GM20000 (cell line): ENCODE data around the gene NSFL1C.

Experiments used
- DNase-seq: peaks from one replicate; pipeline ENCODE4 v3.0.0; 2012; ENCODE audit warnings: low spot score
- TF ChIP-seq, protein P1 (sequence below): IDR thresholded peaks from 2 replicates; pipeline ENCODE4 v1.5.1; 2012; ENCODE audit warnings: mild to moderate bottlenecking, control low read depth; ENCODE audit errors: extremely low read depth, missing control alignments

The NSFL1C gene

DNA sequence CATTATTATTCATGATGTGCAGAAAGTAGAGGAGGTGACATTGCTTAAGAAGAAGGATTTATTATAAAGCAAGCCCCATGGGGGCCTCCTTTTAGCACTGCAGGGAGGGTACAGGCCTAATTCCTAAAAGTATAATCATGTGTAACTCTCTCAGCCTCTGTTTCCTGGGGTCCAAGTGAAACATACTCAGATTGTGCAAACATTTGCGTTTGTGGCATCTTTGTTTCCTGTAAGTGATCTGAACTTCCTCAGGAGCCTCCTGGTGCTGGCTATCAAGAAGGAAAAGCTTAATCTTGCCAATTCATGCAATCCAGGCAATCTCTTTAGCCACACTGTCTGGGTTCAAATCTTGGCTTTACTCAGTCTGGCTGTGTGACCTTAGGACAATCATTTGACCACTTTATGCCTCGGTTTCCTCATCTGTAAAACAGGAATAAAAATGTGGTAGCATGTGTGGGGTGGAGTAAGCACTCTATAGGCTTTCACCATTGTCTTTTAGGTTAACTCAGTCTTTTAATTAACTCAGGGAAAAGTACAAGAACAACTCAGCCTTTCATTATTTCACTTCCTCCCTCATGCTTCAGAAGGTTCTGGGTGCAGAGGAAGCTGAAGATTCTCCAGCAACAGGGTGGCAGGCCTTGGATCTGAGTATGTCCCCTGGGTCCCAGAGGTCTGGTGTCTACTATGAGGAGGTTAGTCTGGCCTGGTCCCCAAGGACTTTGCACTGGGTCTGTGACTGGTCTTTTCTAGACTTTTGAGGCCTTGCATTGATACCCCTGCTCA, 25.4 kb upstream of the NSFL1C start:
- TF ChIP-seq, protein P1, sequence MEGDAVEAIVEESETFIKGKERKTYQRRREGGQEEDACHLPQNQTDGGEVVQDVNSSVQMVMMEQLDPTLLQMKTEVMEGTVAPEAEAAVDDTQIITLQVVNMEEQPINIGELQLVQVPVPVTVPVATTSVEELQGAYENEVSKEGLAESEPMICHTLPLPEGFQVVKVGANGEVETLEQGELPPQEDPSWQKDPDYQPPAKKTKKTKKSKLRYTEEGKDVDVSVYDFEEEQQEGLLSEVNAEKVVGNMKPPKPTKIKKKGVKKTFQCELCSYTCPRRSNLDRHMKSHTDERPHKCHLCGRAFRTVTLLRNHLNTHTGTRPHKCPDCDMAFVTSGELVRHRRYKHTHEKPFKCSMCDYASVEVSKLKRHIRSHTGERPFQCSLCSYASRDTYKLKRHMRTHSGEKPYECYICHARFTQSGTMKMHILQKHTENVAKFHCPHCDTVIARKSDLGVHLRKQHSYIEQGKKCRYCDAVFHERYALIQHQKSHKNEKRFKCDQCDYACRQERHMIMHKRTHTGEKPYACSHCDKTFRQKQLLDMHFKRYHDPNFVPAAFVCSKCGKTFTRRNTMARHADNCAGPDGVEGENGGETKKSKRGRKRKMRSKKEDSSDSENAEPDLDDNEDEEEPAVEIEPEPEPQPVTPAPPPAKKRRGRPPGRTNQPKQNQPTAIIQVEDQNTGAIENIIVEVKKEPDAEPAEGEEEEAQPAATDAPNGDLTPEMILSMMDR: no peak
- DNase-seq: no peak

DNA sequence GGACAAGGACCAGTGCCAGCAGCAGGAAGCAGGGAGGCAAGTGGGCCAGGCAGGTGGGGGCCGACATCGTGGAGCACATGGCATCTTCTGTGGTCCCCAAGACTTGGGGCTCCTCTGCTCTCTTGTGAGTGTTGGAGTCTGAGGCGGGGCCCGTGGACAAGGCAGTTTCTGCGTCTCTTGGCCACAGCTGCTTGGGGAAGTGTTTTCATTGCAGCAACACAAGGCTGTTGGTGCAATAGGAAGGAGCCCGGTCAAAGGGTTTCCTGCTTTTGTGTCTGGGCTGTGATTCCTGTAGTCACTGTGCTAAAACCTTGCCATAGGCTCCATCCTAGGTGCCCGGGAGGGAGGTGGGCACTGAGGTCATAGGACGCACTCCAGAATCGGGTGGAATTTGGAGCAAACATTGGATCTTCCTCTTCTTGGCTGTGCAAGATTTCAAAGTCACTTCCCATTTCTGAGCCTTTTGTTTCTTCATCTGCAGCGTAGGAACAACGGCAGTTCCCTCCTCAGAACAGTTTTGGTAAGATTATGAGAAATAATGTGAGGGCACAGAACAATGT, 24.7 kb upstream of the NSFL1C start, which contains the start of gene SIRPB2:
TSS of gene SIRPB2 (minus strand) at position 140 of the 560 bp plus-strand sequence. CDS start at position 79, 61 bp downstream.
- DNase-seq: no peak

DNA sequence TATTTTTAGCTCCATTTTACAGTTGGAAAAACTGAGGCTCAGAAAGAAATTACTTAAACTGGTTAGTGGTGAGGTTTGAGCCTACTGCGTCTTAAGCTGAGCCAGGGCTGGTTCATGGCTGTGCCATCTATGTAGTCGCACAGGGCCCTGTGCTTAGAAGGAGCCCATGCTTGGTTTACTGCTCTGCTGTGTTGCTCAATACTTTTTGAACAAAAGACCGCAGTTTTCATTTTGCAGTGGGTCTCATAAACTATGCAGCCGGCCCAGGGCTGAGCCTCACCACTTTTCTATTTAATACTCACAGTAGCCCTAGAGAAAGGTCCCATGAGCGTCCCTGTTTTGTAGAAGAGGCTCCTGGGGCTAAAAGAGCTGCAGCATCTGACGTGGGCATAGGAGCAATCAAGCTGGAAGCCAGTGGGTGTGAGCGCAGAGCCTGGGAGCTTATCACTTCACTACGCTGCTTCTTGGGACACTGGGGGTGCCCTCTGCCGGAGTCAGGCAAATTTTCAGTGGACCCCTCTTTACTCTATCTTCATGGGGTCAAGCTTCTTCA, 24.1 kb upstream of the NSFL1C start:
- DNase-seq: no peak
- TF ChIP-seq, protein P1: no peak

More for the DNA sequence above, 24.7 kb upstream of the NSFL1C start, which contains the start of gene SIRPB2:
- TF ChIP-seq, protein P1: no peak

DNA sequence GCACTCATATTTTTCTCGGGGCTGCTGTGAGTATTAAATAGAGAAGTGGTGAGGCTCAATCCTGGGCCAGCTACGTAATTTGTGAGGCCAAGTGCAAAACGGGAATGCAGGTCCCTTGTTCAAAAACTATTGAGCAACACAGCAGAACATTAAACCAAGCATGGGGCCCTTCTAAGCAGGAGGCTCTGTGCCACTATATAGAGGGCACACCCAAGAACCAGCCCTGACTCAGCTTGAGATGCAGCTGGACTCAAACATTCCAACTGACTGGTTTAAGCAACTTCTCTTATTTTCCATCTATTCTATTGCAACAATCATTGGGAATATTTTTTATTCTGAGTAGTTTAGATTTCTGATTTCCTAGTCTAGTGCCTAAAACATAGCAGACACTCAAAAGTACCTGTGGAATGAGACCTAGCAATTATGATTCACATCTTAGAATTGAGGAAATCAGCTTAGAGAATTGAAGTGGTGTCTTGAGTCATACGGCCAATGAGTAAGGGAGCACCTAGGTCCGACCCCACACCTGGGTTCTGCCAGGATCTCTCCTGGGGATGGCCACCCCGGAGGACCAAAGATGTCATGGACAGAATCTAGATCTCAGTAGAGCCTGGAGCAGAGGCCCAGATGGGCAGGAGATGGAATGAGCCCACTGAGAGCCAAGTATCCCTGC, 23.3 kb upstream of the NSFL1C start:
- TF ChIP-seq, protein P1: no peak
- no peak for DNase-seq

DNA sequence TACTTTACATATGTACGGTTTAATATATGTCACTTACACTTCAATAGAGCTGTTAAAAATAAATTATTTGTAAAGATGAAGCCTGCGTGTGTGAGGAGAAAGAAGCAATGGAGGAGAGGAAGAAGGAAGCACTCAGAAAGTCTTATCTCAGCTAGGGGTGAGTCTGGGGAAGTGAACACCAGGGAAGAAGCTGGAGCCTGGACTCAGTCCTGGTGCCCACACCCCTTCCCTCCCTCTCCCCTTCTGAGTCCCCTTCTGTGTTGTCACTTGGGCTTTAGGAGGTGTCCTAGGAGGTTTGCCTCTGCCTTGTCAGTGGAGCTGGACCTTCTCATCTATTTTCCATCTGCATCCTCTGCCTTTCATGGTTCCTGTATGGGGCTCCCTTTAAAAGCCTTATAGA, 22.7 kb upstream of the NSFL1C start:
- no peak for DNase-seq
- TF ChIP-seq, protein P1: no peak

DNA sequence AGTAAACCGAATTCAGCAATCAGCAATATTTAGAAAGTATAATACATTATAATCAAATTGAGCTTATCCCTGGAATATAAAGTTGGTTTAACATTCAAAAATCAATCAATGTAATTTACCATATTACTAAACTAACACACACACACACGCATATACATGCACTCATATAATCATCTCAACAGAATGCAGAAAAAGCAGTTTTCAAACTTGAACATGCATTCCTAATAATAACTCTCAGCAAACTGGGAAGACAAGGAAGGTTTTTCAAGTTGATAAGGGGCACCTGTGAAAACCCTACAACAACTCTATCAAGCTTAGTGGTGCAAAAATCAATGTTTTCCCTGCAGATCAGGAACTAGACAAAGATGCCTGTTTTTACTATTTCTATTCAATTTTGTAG, 19.9 kb upstream of the NSFL1C start:
- DNase-seq: no peak
- TF ChIP-seq, protein P1: no peak

DNA sequence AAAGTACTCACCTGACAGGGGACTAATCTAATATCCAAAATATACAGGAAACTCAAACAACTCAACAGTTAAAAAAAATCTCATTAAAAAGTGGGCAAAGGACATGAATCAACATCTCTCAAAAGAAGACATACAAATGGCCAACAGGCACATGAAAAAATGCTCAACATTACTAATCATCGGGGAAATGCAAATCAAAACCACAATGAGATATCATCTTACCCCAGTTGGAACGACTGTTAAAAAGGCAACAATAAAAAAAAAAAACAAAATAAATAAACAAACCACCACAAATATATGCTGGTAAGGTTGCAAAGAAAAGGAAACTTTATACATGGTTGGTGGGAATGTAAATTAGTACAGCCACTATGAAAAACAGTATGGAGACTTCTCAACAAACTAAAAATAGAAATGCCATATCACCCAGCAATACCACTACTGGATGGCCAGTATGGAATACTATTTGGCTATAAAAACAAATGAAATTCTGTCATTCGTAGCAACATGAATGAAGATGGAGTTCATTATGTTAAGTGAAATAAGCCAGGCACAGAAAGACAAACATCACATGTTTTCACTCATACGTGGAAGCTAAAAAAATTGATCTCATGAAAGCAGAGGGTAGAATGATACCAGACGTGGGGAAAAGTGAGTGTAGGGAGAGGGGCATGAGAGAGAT, 17.9 kb upstream of the NSFL1C start:
- TF ChIP-seq, protein P1: no peak
- DNase-seq: no peak
